Gastrocnemius medialis (tissue), 4 donors: ENCODE measurements around the gene SMIM9.

Experiments
- POLR2A ChIP-seq, 2 donors: fragments of 450-650 bp; IDR thresholded peaks; one replicate each; pipeline ENCODE4 v1.6.1; 2017; ENCODE audit warnings: antibody characterized with exemption in 2 of 2, mild to moderate bottlenecking in 2 of 2, moderate library complexity in 2 of 2
- TF ChIP-seq, protein P1 (sequence below), 5 experiments: fragments of 450-650 bp in 3 of 5; fragments of 200-600 bp in 2 of 5; sonication (generic) in 2 of 5; IDR thresholded peaks in 4 of 5; conservative IDR thresholded peaks in 1 of 5; 1 replicate in 4 of 5; 2 replicates in 1 of 5; pipeline ENCODE4 v1.5.1; 2016 to 2019; ENCODE audit warnings: antibody characterized with exemption in 5 of 5, mild to moderate bottlenecking in 3 of 5, moderate library complexity in 3 of 5

DNA sequence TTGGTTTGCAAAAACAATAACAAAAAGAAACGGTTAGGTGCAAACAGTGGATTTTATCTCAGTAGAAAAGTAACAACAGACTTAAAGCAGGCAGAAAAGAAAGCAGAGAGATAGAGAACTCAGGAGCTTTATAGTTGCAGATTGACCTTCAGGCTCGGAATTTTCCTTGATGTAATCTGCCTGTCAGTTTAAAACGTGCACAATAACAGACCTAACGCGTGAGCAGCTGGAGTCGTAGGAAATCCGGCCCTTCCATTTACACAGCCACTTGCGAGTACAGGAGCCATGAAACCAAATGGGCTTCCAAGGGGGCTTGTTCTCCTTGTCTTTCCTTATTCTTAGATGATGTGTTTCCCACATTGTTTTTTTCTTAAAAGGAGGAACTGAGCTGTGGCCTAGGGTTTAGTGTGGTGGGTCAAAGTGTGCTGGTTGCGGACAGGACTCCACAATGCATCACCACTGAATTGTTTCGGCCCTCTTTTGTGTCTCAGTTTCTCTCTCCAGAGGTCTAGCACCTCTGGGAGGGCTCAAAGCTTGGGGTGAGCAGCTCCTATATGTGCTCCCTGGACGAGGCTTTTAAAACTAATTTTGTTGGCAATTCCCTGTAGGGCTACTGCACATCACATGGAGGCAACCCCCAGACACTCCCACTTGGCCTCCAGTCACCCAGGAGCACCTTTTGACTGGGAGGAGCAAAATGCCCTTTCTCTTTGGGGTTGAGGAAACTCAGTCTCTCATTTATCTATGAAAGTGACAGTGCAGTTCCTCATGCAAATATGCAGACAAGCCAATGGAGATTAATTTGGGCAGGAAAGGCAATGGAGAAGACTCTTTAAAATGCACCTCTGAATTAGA, 15.3 kb downstream of the SMIM9 start:
- TF ChIP-seq, protein P1, sequence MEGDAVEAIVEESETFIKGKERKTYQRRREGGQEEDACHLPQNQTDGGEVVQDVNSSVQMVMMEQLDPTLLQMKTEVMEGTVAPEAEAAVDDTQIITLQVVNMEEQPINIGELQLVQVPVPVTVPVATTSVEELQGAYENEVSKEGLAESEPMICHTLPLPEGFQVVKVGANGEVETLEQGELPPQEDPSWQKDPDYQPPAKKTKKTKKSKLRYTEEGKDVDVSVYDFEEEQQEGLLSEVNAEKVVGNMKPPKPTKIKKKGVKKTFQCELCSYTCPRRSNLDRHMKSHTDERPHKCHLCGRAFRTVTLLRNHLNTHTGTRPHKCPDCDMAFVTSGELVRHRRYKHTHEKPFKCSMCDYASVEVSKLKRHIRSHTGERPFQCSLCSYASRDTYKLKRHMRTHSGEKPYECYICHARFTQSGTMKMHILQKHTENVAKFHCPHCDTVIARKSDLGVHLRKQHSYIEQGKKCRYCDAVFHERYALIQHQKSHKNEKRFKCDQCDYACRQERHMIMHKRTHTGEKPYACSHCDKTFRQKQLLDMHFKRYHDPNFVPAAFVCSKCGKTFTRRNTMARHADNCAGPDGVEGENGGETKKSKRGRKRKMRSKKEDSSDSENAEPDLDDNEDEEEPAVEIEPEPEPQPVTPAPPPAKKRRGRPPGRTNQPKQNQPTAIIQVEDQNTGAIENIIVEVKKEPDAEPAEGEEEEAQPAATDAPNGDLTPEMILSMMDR (IDR thresholded peaks at IDR 0.05 in 4 of 5, conservative IDR thresholded peaks at IDR 0.05 in 1 of 5), result no peak
- TF ChIP-seq POLR2A (IDR thresholded peaks at IDR 0.05), result no peak
